DND-41 (cell line): Measurements from ENCODE around the gene RAB3C.

Experiments
- ATAC-seq: fragments of 200-7000 bp; cut with Tn5 transposase; 3 replicates; pipeline ENCODE4 v1.9.1; 2021; ENCODE audit warnings: low read depth; ENCODE audit not compliant: insufficient read depth
- DNase-seq: peaks from one replicate; pipeline ENCODE4 v3.0.0-alpha.2; 2020
- H2AFZ ChIP-seq: 2 replicates; pipeline ENCODE4 v1.6.0; 2012; ENCODE audit warnings: low read depth, low read length
- H3K27ac ChIP-seq: 2 replicates; pipeline ENCODE4 v1.5.1; 2012; ENCODE audit warnings: low read length, inconsistent platforms
- H3K27me3 ChIP-seq: fragments of 200-600 bp; sonication (generic); 2 replicates; pipeline ENCODE4 v1.6.0; 2012; ENCODE audit warnings: low read length, mild to moderate bottlenecking, inconsistent platforms; ENCODE audit not compliant: insufficient read depth, poor library complexity
- H3K36me3 ChIP-seq: 2 replicates; pipeline ENCODE4 v1.5.1; 2012; ENCODE audit warnings: low read length, inconsistent platforms; ENCODE audit not compliant: insufficient read depth
- H3K4me1 ChIP-seq: 2 replicates; pipeline ENCODE4 v1.5.1; 2012; ENCODE audit warnings: mild to moderate bottlenecking, low read length; ENCODE audit not compliant: insufficient read depth
- H3K4me2 ChIP-seq: 2 replicates; pipeline ENCODE4 v1.6.0; 2012; ENCODE audit warnings: mild to moderate bottlenecking, moderate library complexity, low read length, inconsistent platforms; ENCODE audit not compliant: insufficient read depth
- H3K4me3 ChIP-seq, 2 experiments: fragments of 200-600 bp in 1 of 2; shearing (Covaris generic) in 1 of 2; 2 replicates each; pipeline ENCODE4 v1.5.1; 2012 to 2016; ENCODE audit warnings: inconsistent platforms in 2 of 2, low read length in 2 of 2, mild to moderate bottlenecking in 2 of 2, low read depth in 1 of 2, moderate library complexity in 1 of 2
- H3K79me2 ChIP-seq: 2 replicates; pipeline ENCODE4 v1.6.0; 2012; ENCODE audit warnings: low read length, inconsistent platforms; ENCODE audit not compliant: insufficient read depth
- H3K9ac ChIP-seq: 2 replicates; pipeline ENCODE4 v1.6.0; 2012; ENCODE audit warnings: low read depth, mild to moderate bottlenecking, inconsistent platforms, low read length, moderate library complexity
- H3K9me3 ChIP-seq: 2 replicates; pipeline ENCODE4 v1.5.1; 2012; ENCODE audit warnings: low read length, moderate library complexity, mild to moderate bottlenecking, inconsistent platforms; ENCODE audit not compliant: insufficient read depth, severe bottlenecking
- H4K20me1 ChIP-seq: 2 replicates; pipeline ENCODE4 v1.6.0; 2012; ENCODE audit warnings: low read length; ENCODE audit not compliant: insufficient read depth
- EZH2 ChIP-seq: IDR thresholded peaks from 3 replicates; pipeline ENCODE4 v1.6.1; 2012; ENCODE audit warnings: borderline replicate concordance, low read depth, mild to moderate bottlenecking, moderate library complexity, low read length, inconsistent platforms; ENCODE audit not compliant: severe bottlenecking
- TF ChIP-seq, protein P1 (sequence below): IDR thresholded peaks from 2 replicates; pipeline ENCODE4 v1.5.1; 2012; ENCODE audit warnings: borderline replicate concordance, low read length, moderate library complexity, mild to moderate bottlenecking; ENCODE audit not compliant: poor library complexity, severe bottlenecking; ENCODE audit errors: extremely low read depth

The RAB3C gene

DNA sequence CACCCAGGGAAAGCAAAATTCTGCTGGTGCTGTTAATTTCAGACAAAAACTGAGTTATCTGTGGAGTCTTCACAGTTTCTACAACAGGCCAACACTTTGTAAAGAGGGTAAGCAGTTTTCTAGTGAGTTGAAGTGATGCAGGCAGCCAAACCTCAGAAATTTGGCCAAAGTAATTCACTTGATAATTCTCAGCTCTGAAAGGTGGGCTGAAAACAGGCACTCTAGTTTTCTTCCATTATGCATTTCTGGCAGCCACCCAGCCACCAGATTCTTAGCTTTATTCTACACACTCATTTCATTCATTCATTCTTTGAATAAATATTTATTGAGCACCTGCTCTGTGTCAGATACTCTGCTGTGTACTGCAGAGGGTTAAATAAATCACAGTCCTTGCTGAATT, 184.2 kb downstream of the RAB3C start:
- Histone ChIP-seq H2AFZ (no peak overlapping the region), H3K79me2 (no peaks in the 10 kb centered on the region), H3K4me1 (no peaks in the 10 kb centered on the region), H4K20me1 (no peaks in the 10 kb centered on the region), H3K27me3 (no peaks in the 10 kb centered on the region), H3K4me2 (no peak overlapping the region), H3K9me3 (no peaks in the 10 kb centered on the region), H3K9ac (no peak overlapping the region), H3K4me3 (no peak overlapping the region), H3K27ac (no peak overlapping the region), H3K36me3 (no peaks in the 10 kb centered on the region)
- TF ChIP-seq EZH2: no peak
- TF ChIP-seq, protein P1, sequence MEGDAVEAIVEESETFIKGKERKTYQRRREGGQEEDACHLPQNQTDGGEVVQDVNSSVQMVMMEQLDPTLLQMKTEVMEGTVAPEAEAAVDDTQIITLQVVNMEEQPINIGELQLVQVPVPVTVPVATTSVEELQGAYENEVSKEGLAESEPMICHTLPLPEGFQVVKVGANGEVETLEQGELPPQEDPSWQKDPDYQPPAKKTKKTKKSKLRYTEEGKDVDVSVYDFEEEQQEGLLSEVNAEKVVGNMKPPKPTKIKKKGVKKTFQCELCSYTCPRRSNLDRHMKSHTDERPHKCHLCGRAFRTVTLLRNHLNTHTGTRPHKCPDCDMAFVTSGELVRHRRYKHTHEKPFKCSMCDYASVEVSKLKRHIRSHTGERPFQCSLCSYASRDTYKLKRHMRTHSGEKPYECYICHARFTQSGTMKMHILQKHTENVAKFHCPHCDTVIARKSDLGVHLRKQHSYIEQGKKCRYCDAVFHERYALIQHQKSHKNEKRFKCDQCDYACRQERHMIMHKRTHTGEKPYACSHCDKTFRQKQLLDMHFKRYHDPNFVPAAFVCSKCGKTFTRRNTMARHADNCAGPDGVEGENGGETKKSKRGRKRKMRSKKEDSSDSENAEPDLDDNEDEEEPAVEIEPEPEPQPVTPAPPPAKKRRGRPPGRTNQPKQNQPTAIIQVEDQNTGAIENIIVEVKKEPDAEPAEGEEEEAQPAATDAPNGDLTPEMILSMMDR: no peak
- ATAC-seq: no peak
- DNase-seq: no peak

DNA sequence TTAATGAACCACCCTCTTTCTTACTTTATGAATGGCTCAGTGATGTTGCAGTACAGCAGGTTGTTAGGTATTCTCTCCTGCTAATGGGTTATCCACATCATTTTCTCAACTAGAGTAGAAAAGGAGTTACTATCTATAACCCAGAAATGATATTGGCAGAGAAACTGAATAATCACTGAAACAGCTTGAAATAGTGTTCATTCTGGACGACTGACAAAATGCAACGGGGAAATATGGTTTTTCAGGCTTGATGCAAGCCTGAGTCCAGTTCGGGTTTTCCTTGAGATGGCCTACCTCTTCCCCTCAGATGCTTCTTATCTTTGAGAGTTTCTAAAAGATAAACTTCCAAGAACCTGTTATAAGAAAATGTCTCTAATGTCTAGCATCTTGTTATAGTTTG, 187.3 kb downstream of the RAB3C start:
- ATAC-seq (no peak), DNase-seq (no peak)
- Histone ChIP-seq H2AFZ (no peak overlapping the region), H3K9ac (no peak overlapping the region), H3K36me3 (no peaks in the 10 kb centered on the region), H3K4me3 (no peak overlapping the region), H3K4me1 (no peaks in the 10 kb centered on the region), H3K27ac (no peak overlapping the region), H4K20me1 (no peaks in the 10 kb centered on the region), H3K9me3 (no peaks in the 10 kb centered on the region), H3K27me3 (peaks cover 3% of the 10 kb centered on the region), H3K4me2 (no peak overlapping the region), H3K79me2 (no peaks in the 10 kb centered on the region)
- TF ChIP-seq, protein P1: no peak
- no peak for TF ChIP-seq EZH2

DNA sequence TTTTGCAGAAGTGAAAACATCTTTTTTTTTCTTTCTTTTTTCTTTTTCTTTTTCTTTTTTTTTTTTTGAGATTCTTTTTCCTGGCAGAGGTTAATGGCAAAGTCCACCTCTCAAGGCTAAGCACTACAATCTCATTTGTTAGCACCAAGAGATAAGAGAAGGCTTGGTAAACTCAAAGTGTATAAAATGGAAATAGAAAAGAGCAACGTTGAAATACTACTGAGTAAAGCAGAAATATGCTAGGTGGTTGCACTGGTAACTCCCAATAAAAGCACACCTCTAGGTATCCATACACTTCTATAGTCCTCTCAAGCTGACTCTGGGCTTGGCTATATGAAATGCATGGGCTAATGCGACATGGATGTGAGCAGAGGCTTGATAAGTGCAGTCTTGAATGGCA, 188.9 kb downstream of the RAB3C start:
- Histone ChIP-seq H3K36me3 (no peaks in the 10 kb centered on the region), H3K4me2 (no peak overlapping the region), H3K4me1 (no peaks in the 10 kb centered on the region), H3K27me3 (peaks cover 3% of the 10 kb centered on the region), H2AFZ (no peak overlapping the region), H3K79me2 (no peaks in the 10 kb centered on the region), H4K20me1 (no peaks in the 10 kb centered on the region), H3K27ac (no peak overlapping the region), H3K9ac (no peak overlapping the region), H3K9me3 (no peaks in the 10 kb centered on the region), H3K4me3 (no peak overlapping the region)
- no peak for TF ChIP-seq EZH2
- TF ChIP-seq, protein P1: no peak
- DNase-seq (no peak), ATAC-seq (no peak)
